K562 (cell line): ENCODE measurements around the gene RAB6A. TPM values are rescaled to one million over a fixed set of nuclear protein-coding genes. Genes with fewer than 3 reads are reported as not detected.

ENCODE experiments used
- ATF1 ChIP-seq, 2 experiments: fragments of 450-650 bp in 1 of 2; IDR thresholded peaks; 2 replicates each; pipeline ENCODE4 v1.6.1; 2016; ENCODE audit warnings: missing compliant biosample characterization in 1 of 2, missing genetic modification characterization in 1 of 2
- CTCFL ChIP-seq: IDR thresholded peaks from 2 replicates; pipeline ENCODE4 v1.6.1; 2011; ENCODE audit warnings: borderline replicate concordance, low read depth, mild to moderate bottlenecking, moderate library complexity, low read length; ENCODE audit not compliant: insufficient read depth, poor library complexity, severe bottlenecking
- ELK1 ChIP-seq: sonication (generic); formaldehyde crosslinking; IDR thresholded peaks from 2 replicates; pipeline ENCODE4 v1.8.1; 2022; ENCODE audit warnings: missing genetic modification reagents
- ESRRB ChIP-seq: fragments of 250-450 bp; sonication (Bioruptor Pico); IDR thresholded peaks from 2 replicates; pipeline ENCODE4 v1.5.0; 2020; ENCODE audit warnings: mild to moderate bottlenecking, moderate library complexity, borderline replicate concordance
- GTF3C2 ChIP-seq: IDR thresholded peaks from 3 replicates; pipeline ENCODE4 v1.6.1; 2011; ENCODE audit warnings: borderline replicate concordance, mild to moderate bottlenecking, moderate library complexity; ENCODE audit not compliant: insufficient read length; ENCODE audit errors: extremely low read depth
- HCFC1 ChIP-seq: IDR thresholded peaks from 2 replicates; pipeline ENCODE4 v1.6.1; 2012; ENCODE audit warnings: low read depth, low read length, improper control_type of control experiment
- HDAC3 ChIP-seq: fragments of 450-650 bp; IDR thresholded peaks from 2 replicates; pipeline ENCODE4 v1.6.1; 2018; ENCODE audit warnings: borderline replicate concordance, mild to moderate bottlenecking, moderate library complexity; ENCODE audit not compliant: partially characterized antibody
- JUN ChIP-seq, 2 experiments: sonication (generic) in 1 of 2; formaldehyde crosslinking in 1 of 2; IDR thresholded peaks; 2 replicates each; pipeline versions ENCODE4 v1.6.1 to v1.8.0; 2012 to 2022; ENCODE audit warnings: borderline replicate concordance in 2 of 2, mild to moderate bottlenecking in 2 of 2, improper control_type of control experiment in 1 of 2, low read depth in 1 of 2, low read length in 1 of 2, missing genetic modification reagents in 1 of 2
- MAZ ChIP-seq, 2 experiments: fragments of 450-650 bp in 1 of 2; sonication (generic) in 1 of 2; formaldehyde crosslinking; IDR thresholded peaks in 1 of 2; conservative IDR thresholded peaks in 1 of 2; 2 replicates each; pipeline versions ENCODE4 v1.4.0 to v1.5.0; 2020; ENCODE audit warnings: mild to moderate bottlenecking in 1 of 2, missing genetic modification reagents in 1 of 2
- POLR2AphosphoS5 ChIP-seq: IDR thresholded peaks from 2 replicates; pipeline ENCODE4 v1.6.1; 2011; ENCODE audit warnings: mild to moderate bottlenecking, low read depth, low read length, moderate library complexity; ENCODE audit not compliant: control insufficient read depth, insufficient read depth
- POLR2G ChIP-seq: fragments of 200-400 bp; formaldehyde crosslinking; IDR thresholded peaks from 2 replicates; pipeline ENCODE4 v1.6.1; 2017; ENCODE audit warnings: low read depth, mild to moderate bottlenecking, antibody characterized with exemption, low read length, moderate library complexity
- PPARD ChIP-seq: fragments of 250-450 bp; sonication (Bioruptor Pico); IDR thresholded peaks from 2 replicates; pipeline ENCODE4 v1.8.0; 2022; ENCODE audit warnings: inconsistent platforms, mild to moderate bottlenecking, moderate library complexity
- SETDB1 ChIP-seq: IDR thresholded peaks from one replicate; pipeline ENCODE4 v1.6.1; 2012; ENCODE audit warnings: low read length, control low read depth, inconsistent platforms
- SMARCA5 ChIP-seq: fragments of 450-650 bp; IDR thresholded peaks from 2 replicates; pipeline ENCODE4 v1.6.1; 2016
- SPI1 ChIP-seq: IDR thresholded peaks from 2 replicates; pipeline ENCODE4 v1.6.1; 2011; ENCODE audit warnings: low read depth, low read length, control low read depth, borderline replicate concordance
- ZBTB17 ChIP-seq: fragments of 450-650 bp; formaldehyde crosslinking; IDR thresholded peaks from 2 replicates; pipeline ENCODE4 v1.4.0; 2020; ENCODE audit warnings: mild to moderate bottlenecking
- ZBTB8A ChIP-seq: fragments of 450-650 bp; IDR thresholded peaks from 2 replicates; pipeline ENCODE4 v1.6.1; 2018; ENCODE audit warnings: mild to moderate bottlenecking, moderate library complexity; ENCODE audit not compliant: partially characterized antibody
- ZFP36 ChIP-seq: fragments of 150-350 bp; IDR thresholded peaks from 2 replicates; pipeline ENCODE4 v1.6.1; 2018; ENCODE audit warnings: low read length, low read depth; ENCODE audit not compliant: partially characterized antibody
- ZFPM2 ChIP-seq: fragments of 250-450 bp; sonication (Bioruptor Pico); IDR thresholded peaks from 2 replicates; pipeline ENCODE4 v1.5.1; 2022; ENCODE audit warnings: mild to moderate bottlenecking
- ZNF212 ChIP-seq: fragments of 450-650 bp; formaldehyde crosslinking; IDR thresholded peaks from 2 replicates; pipeline ENCODE4 v1.4.0; 2020; ENCODE audit warnings: mild to moderate bottlenecking
- ZNF431 ChIP-seq: sonication (generic); formaldehyde crosslinking; IDR thresholded peaks from 2 replicates; pipeline ENCODE4 v1.8.0; 2022; ENCODE audit warnings: mild to moderate bottlenecking, missing genetic modification reagents
- polyA plus RNA-seq, 8 experiments: library from polyadenylated mRNA; depleted of rRNA in 4 of 8; stranded (reverse) in 5 of 8; unstranded in 3 of 8; fragments of >200 nt; fragmentation: Nextera tagmentation in 2 of 8; fragmentation: Illumina TruSeq in 1 of 8; extraction: Ambion mirVana in 2 of 8; extraction: Trizol in 1 of 8; gene quantifications; 2 replicates each; pipeline versions ENCODE4 v1.2.1 to v1.2.3, GENCODE V29; 2011 to 2014; ENCODE audit warnings: inconsistent platforms in 1 of 8, missing spikeins in 1 of 8
- total RNA-seq, 7 experiments: library from RNA; depleted of rRNA in 6 of 7; stranded (reverse); fragments of >200 nt in 6 of 7; fragmentation: Illumina TruSeq in 2 of 7; extraction: Trizol in 2 of 7; gene quantifications; 2 replicates each; pipeline versions ENCODE4 v1.2.1 to v1.2.3, GENCODE V29; 2011 to 2021; ENCODE audit warnings: low replicate concordance in 1 of 7

The RAB6A gene
- total and polyA plus RNA-seq, 9 of the 15 experiments (the other 6 are each of a cell fraction or from before 2014, with no cell fraction given) = 14.0 to 95.3 (median 45.4) TPM

GRCh38 chr11:73760679-73761402 lies at the start of gene RAB6A (continued):
- TF ChIP-seq GTF3C2 (no peak), ZFP36 (peak; percentile 26), HDAC3 (no peak), SETDB1 (no peak), POLR2AphosphoS5 (peak; percentile 59; the same call in 1 of the 2 replicates), ZFPM2 (CRISPR knock-in tag) (no peak), ATF1 (CRISPR knock-in tag; IDR thresholded peaks at IDR 0.05) (0 out of 2 replicates have a peak, but pooled peaks have one; percentile 40), ATF1 (tag; IDR thresholded peaks at IDR 0.05) (peak; percentile 98), ELK1 (CRISPR knock-in tag) (no peak), ZNF431 (CRISPR knock-in tag) (no peak; the same call in 1 of the 2 replicates), CTCFL (peak; percentile 88), PPARD (CRISPR knock-in tag) (no peak), SMARCA5 (no peak), POLR2G (peak; percentile 95), ZNF212 (CRISPR knock-in tag) (no peak), SPI1 (no peak), ESRRB (CRISPR knock-in tag) (no peak), ZBTB8A (no peak), MAZ (CRISPR knock-in tag; conservative IDR thresholded peaks at IDR 0.05 in 1 of 2, IDR thresholded peaks at IDR 0.05 in 1 of 2) (peak in 1 of 2 experiments; percentile 76; a peak in 2 of 4 replicates), ZBTB17 (peak; percentile 84), JUN (IDR thresholded peaks at IDR 0.05; ENCODE audit: borderline replicate concordance, low read depth, low read length) (0 out of 2 replicates have a peak, but pooled peaks have one; percentile 46), JUN (CRISPR knock-in tag; IDR thresholded peaks at IDR 0.05; ENCODE audit: borderline replicate concordance) (no peak), HCFC1 (no peak)
